ENCODE data around the gene MCRIP1. TPM values are rescaled to one million over a fixed set of nuclear protein-coding genes. Genes with fewer than 3 reads are reported as not detected.

Gene MCRIP1
- total RNA-seq, 2 donors from 2014 or later = 50.3 to 51.9 TPM

Other genes starting within 250 kb of the MCRIP1 start
- 10 to 100 TPM; 76.0 to 84.1 TPM for gene NPLOC4, start 196.2 kb downstream of the MCRIP1 start, total RNA-seq
- gene TSPAN10, start 196.1 kb downstream of the MCRIP1 start, total RNA-seq = under 1 TPM in 1 of 2 donors, not detected in 1; 0.15 TPM
- 1 to 10 TPM in 1 of 2 donors, under 1 TPM in 1; 0.50 to 2.2 TPM for gene PDE6G, start 176.7 kb downstream of the MCRIP1 start, total RNA-seq
- gene OXLD1, start 166.7 kb downstream of the MCRIP1 start, total RNA-seq = 10 to 100 TPM; 32.8 to 34.4 TPM
- 10 to 100 TPM; 15.0 to 18.4 TPM for gene CCDC137, start 166.6 kb downstream of the MCRIP1 start, total RNA-seq
- 10 to 100 TPM; 10.5 to 34.0 TPM for gene ARL16, start 149.5 kb downstream of the MCRIP1 start, total RNA-seq
- gene HGS, start 149.3 kb downstream of the MCRIP1 start, total RNA-seq = 100 to 1,000 TPM; 111 to 121 TPM
- gene MRPL12, start 129.9 kb downstream of the MCRIP1 start, total RNA-seq = 10 to 100 TPM; 21.4 to 21.8 TPM
- gene SLC25A10, start 121.0 kb downstream of the MCRIP1 start, total RNA-seq = 1 to 10 TPM; 3.4 TPM
- not detected for gene GCGR, start 29.1 kb downstream of the MCRIP1 start, total RNA-seq
- gene PPP1R27, start 1.8 kb upstream of the MCRIP1 start, total RNA-seq = not detected
- 100 to 1,000 TPM; 281 to 320 TPM for gene P4HB, start 27.2 kb upstream of the MCRIP1 start, total RNA-seq
- 100 to 1,000 TPM; 564 to 643 TPM for gene ARHGDIA, start 38.0 kb upstream of the MCRIP1 start, total RNA-seq
- 10 to 100 TPM; 79.9 to 88.8 TPM for gene ALYREF, start 58.3 kb upstream of the MCRIP1 start, total RNA-seq
- gene ANAPC11, start 58.4 kb upstream of the MCRIP1 start, total RNA-seq = 10 to 100 TPM; 32.8 to 36.2 TPM
- not detected for gene NPB, start 68.9 kb upstream of the MCRIP1 start, total RNA-seq
- 10 to 100 TPM; 21.6 to 26.0 TPM for gene PCYT2, start 78.1 kb upstream of the MCRIP1 start, total RNA-seq
- gene SIRT7, start 84.9 kb upstream of the MCRIP1 start, total RNA-seq = 10 to 100 TPM; 48.9 to 58.2 TPM
- 10 to 100 TPM; 15.4 to 23.0 TPM for gene MAFG, start 94.4 kb upstream of the MCRIP1 start, total RNA-seq
- gene PYCR1, start 104.0 kb upstream of the MCRIP1 start, total RNA-seq = 1 to 10 TPM in 1 of 2 donors, under 1 TPM in 1; 0.72 to 1.9 TPM
- gene MYADML2, start 113.9 kb upstream of the MCRIP1 start, total RNA-seq = not detected
- not detected for gene NOTUM, start 127.9 kb upstream of the MCRIP1 start, total RNA-seq
- 10 to 100 TPM; 38.1 to 40.1 TPM for gene ASPSCR1, start 144.3 kb upstream of the MCRIP1 start, total RNA-seq
- gene CENPX, start 189.6 kb upstream of the MCRIP1 start, total RNA-seq = 10 to 100 TPM; 20.9 to 21.1 TPM
- gene LRRC45, start 190.0 kb upstream of the MCRIP1 start, total RNA-seq = 10 to 100 TPM; 12.9 to 13.5 TPM
- gene RAC3, start 198.4 kb upstream of the MCRIP1 start, total RNA-seq = 1 to 10 TPM; 2.6 to 3.1 TPM
- 10 to 100 TPM; 55.6 to 77.5 TPM for gene DCXR, start 204.4 kb upstream of the MCRIP1 start, total RNA-seq
- gene RFNG, start 218.5 kb upstream of the MCRIP1 start, total RNA-seq = 10 to 100 TPM; 26.5 to 28.3 TPM
- gene GPS1, start 218.6 kb upstream of the MCRIP1 start, total RNA-seq = 10 to 100 TPM; 63.2 to 66.1 TPM
- gene DUS1L, start 232.5 kb upstream of the MCRIP1 start, total RNA-seq = 100 to 1,000 TPM; 130 to 131 TPM

All from T-helper 17 cell (primary cell).